Glomerular endothelial cell (primary cell): ENCODE data around the gene MYL9. TPM values are rescaled to one million over a fixed set of nuclear protein-coding genes. Genes with fewer than 3 reads are reported as not detected.

Experiments
- DNase-seq: peaks from one replicate; pipeline ENCODE4 v3.0.0-alpha.2; 2011; ENCODE audit warnings: low read depth, low spot score; ENCODE audit errors: extremely low read depth
- total RNA-seq: library from RNA; depleted of rRNA; stranded (reverse); fragments of >200 nt; gene quantifications from 2 replicates; pipeline ENCODE4 v1.2.3, GENCODE V29; 2015

Gene MYL9
- total RNA-seq, 1 donor from 2014 or later = 91.8 TPM

DNA sequence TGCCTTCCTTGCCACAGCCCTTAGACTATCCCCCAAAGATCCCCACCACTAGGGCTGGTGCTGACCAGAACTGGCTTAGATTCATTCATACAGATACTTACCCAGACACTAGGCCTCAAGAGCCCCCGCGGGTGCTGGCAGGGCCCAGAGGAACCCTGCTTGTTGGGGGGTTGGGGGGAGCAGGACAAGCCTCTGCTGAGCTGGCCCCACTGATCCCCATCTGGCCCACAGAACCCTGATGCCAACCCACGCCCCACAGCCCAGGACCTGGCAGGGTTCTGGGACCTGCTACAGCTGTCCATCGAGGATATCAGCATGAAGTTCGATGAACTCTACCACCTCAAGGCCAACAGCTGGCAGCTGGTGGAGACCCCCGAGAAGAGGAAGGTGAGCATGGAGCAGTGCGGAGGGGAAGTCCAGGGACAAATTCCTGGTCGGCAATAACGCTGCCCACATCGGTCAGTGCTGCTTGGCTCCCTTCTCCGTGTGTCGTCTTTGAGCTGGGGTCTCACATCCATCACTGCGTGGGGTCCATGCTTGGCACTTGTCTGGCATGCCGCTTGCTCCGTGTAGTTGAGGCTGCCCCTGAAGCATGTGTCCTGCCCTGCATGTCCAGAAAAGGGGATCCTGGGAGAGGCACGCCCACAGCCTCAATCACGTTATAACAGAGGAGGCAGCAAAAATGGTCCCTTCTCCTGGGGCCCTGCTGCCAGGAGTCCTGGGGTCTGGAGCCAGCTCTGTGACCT lies 15.5 kb upstream of the MYL9 start:
- no peak for DNase-seq

DNA sequence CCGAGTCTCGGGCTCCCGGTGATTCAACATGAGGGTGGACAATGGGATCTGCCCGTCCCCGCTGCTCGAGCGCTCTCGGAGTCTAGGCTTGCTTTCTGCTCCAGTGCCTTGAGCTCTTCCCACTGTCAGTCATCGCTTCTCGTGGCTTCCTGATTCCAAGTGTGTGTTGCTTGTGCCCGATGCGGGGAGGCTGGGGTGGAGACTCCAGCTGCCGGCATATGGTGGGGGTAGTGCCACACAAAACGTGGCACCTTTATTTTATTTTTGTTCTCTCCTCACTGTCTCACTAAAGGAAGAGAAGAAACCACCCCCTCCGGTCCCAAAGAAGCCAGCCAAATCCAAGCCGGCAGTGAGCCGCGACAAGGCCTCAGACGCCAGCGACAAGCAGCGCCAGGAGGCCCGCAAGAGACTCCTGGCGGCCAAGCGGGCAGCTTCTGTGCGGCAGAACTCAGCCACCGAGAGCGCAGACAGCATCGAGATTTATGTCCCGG lies 14.8 kb upstream of the MYL9 start:
- no peak for DNase-seq

DNA sequence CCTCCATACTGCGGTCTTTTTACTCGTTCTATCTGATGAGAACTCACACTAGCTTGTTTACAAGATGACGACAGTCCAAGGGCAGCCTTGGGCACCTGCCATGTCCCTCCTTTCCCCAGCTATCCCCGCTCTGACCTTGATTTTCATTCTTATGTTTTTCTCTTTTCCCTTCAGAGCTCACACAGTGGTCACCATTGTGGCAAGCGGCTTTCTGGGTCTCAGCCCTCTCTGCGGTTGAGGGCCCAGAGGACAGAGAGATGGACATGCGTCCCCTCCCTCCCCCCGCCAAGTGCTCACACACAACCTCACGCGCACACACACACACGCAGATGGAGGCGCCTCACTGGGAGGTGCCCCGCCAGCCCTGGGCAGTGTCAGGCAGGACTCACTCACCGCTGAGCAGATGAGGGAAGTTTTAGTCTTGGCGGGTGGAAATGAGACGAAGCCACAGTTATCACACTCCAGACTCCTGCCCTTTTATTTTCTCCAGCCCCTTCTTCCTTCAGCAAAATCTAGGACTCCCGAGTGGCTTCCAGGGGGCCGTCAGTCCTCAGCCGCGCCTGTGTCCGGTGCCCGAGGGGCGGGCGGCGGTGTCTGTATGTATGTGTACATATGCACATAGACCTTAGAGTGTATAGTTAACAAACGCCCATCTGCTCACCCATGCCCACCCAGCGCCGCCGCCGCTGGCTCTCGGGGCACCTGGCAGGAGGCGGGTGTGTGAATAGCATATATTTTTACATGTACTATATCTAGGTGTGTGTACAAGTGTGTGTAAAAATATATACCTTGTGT lies 13.8 kb upstream of the MYL9 start:
- no peak for DNase-seq

DNA sequence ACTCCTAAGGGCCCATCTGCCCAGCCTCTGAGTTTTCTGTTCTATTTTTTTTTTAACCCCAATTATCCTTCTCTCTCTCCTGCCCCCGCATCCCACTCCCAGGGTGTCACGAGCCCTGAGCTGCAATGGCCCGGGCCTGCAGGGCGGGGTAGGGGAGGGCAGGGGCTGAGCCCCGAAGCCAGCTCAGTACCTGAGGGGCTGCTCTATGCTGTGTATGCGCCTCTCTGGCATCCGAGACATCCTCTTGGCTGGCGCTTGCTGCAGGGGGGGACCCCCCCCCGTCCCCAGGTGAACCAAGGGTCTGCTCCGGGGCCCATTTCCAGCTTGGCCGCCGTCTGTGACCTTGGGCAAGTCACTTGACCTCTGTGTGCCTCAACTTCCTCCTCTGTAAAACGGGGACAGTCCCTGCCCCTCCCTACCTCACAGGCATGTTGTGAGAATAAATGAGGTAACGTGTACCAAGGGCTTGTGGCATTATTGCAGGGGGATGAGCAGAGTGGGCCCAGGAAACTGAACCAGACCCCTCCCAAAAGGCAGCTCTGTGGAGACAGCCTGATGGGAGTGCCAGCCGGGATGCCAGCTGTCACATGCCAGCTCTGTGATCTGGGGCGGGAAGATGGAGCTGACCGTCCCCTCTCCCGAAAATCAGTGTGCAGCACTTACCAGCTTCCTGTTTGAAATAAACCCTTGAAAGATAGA lies 13.0 kb upstream of the MYL9 start:
- no peak for DNase-seq

DNA sequence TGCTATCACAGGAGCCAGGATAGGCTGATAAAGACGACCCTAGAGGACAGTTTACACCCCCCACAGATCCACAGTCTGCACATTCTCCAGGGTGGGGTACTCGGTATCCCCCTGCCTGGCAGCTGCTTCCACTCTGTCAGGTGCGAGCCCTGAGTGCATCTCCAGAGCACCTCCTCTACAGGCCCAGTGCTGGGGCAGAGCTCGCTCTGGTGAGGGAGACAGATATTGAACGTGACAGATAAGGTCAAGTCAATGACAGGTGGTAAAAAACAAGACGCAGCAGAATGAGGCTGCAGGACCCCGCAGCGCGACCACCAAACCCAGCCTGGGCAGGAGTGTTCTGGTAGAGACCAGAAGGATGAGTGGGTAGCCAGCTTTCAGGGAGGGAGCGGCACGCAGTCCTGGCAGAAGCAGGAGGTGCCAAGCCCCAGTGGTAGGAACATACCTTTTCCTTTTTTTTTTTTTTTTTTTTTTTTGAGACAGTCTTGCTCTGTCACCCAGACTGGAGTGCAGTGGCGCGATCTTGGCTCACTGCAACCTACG lies 12.4 kb upstream of the MYL9 start:
- DNase-seq = no peak

DNA sequence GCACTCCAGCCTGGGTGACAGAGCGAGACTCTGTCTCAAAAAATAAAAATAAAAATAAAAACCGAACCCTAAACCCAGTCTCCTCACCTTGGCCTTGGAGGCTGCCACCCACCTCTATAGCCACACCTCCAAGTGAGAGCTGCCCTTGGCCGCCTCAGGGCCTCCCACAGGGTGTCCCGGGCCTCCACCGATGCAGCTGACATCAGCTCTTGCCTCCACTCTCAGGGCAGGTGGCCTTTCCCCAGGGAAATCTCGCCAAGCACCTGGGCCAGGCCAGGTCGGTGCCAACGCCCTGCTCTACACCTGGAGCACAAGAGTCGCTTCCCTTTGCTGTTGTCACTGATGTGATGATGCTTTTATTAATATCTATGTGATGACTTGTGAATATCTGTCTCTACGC lies 8.9 kb upstream of the MYL9 start:
- no peak for DNase-seq

DNA sequence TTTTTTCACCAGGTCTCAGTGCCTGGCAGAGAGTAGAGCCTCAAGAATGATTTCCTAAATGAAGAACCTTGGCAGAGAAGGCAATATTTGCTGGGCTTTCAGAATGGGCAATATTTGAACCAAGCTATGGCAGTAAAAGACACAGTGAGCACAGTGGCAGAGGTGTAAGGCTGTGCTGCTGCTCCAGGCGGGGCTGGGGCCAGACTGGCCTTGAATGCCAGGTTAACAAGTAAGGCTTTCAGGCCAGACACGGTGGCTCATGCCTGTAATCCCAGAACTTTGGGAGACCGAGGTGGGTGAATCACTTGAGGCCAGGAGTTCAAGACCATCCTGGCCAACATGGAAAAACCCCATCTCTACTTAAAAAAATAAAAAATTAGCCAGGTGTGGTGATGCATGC lies 8.5 kb upstream of the MYL9 start:
- no peak for DNase-seq

DNA sequence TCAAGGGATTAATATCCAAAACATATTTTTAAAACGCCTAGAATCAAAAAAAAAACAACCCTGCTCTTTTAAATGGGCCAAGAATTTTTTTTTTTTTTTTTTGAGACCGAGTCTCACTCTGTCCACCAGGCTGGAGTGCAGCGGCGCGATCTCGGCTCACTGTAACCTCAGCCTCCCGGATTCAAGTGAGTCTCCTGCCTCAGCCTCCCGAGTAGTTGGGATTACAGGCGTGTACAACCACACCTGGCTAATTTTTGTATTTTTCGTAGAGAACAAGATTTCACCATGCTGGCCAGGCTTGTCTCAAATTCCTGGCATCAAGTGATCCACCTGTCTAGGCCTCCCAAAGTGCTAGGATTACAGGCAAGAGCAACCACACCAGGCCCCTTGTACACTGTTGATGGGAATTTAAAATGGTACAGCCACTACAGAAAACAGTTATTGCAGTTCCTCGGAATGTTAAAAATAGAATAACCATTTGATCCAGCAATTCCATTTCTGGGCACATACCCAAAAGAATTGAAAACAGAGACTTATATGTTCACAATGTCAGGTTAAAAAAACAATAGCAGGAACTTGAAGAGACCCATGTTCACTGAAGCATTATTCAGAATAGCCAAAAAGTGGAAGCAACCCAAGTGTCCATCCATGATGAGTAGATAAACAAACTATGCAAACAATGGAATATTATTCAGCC lies 3.1 kb upstream of the MYL9 start:
- no peak for DNase-seq

DNA sequence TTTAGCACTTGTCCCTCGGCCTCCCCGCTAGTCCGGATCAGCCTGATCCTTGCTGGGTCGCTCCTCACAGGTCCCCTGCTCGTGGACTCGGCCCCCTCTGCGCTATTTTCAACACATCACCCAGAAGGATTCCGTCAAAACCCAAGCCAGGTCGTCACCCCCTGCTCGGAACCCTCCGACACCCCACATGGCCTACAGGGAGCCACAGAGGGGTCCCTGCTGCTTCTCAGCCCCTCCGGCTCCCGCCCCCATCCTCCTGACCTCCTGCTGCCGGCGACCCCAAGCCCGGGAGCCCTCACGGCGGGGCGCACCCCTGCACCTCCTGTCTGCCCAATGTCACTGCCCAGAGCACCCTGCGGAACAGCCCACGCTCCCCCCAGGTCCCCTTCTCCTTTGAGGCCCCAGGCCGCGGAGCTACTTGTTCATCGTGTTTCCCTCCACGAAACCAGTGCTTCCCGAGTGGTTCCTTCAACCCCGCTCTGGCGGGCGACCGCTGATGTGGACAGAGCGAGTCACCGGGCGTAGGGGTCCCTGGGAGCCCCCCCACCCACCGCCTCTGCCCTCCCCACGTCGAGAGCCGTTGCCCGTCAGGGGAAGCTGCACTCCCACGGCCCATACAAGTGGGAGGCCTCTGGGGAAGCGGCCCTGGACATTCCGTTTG lies 638 bp upstream of the MYL9 start:
- DNase-seq = no peak

DNA sequence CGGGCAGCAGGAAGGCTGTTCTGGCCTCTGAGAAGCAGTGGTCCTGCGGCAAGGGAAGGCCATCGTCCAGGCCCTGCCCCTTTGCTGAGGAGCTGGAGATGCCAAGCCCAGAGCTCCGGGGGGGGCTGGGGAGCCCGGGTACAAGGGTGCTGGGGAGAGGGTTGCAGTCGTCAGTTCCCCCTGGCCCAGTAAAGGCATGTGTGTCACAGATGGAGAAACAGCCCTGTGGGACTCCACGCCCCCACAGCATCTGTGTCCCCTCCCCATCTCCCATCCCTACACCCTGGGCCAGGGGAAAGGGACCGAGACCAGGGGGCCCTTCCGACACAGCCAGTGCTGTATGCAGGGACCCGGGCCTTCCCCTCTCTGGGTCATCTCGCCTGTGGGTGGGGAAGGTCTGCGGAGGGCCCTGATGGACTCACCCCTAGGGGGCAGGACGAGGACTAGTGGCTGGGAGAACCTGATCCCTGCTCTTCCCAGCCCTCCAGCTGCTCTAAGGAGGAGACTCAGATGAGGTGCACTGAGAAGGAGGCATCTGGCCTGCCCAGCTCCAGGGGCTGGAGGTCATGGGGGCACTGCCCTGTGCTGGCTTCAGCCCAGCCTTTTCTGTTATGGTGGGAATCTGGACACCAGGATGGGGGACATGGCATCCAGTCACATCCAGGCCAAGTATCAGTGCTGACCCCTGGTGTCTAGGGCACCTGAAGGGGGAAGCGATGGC lies 609 bp downstream of the MYL9 start:
- DNase-seq = no peak

DNA sequence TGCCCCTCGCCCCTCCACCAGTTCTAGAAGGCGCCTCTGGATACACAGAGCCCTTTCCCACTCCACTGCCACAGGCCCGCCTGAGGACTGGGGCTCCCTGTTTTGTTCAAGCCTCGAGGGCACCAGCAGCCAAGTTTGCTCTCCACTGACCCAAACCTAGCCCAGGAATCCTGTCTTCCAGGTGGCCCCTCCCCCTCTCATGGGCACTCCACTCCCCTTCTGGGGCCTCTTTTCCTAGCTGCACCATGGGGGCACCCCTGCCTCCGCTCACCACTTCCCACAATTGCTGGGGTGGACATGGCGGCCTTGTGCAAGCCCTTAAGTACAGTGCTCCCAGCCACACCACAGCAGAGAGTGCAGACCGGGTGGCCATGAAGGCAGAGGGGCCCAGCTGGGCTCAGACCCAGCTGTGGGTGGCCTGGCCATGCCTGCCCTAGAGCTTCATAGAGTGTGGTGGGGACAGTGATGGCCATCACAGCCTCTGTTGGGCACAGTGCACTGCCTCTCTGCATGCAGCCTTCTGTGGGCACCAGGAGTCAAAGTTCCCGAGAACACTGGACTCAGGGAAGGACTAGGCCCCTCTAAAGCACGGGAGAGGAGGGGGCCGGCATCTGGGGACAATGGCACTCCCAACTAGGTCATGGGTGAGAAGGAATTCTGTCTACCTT lies 1.3 kb downstream of the MYL9 start:
- no peak for DNase-seq

DNA sequence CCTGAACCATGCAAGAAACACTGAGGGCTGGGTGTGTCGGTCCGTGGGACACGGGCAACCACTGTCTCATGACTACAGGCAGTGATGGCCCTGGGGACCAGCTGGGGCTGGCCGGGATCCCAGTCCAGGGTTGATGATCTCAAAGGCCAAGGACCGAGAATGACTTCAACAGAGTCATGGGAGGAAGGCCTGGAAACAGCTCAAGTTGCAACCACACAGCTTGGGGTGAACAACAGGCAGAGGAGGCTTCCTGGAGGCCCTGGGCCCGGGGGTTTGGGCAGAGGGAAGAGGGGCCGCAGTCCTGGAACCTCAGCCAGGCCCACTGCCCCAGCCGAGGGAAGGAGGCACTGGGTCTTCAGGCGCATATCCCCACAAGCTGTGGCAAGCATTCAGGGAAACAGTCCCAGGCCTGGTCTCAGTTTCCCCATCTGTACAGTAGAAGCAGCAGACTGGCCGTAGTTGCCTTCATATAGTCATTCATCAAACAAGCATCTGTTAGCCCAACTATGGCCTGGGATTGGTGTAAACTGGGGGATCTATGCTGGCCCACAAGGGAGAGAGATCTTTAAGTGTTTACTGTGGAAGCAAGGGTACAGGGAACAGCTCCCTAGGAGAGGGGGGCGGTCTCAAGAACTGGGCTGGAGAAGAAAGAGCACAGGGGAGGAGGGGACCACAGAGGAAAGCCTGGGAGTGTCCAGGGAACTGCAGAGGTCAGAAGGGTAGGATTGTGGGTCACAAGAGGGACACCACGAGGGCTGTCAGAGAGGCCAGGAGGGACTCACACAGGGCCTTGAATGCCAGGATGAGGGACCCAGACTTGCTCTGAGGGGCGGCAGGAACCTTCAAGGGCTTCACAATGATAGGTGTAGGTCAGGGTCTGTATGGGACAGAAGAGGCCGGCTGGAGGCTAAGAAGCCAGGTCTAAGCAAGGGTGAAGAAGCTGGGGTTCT lies 2.1 kb downstream of the MYL9 start:
- DNase-seq = no peak

DNA sequence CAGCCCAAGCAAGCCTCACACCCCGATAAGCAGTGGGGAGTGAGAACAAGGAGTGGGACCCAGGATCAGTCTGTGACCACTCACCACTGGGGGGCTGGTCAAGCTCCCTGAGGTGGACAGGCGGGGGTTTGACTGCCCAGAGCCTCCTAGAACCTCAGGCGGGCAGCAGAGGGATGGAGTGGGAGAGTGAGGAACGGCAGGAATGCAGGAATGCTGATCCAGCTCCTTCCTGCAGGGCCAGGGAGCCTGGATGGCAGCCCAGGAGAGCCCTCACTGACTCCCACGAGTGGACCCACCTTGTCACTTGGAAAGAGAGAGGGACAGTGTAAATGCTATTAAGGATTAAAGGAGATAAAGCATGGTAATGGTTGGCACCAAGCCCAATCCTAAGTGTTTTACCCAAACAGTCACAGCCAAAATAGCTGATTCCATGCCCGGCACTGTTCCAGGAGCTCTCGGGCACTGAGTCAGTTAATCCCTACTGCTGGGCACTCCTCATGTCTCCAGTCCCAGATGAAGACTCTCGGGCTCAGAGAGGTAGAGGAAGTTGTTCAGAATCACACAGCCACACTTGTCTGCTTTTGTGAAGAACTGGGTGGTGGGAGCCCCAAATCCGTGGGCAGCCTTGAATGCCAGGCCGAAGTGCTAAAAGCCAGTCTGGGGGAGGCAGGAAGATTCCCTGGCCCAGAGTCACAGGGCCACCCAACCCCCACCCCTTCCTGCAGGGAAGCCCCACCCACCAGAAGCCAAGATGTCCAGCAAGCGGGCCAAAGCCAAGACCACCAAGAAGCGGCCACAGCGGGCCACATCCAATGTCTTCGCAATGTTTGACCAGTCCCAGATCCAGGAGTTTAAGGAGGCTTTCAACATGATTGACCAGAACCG lies 3.1 kb downstream of the MYL9 start:
- no peak for DNase-seq

DNA sequence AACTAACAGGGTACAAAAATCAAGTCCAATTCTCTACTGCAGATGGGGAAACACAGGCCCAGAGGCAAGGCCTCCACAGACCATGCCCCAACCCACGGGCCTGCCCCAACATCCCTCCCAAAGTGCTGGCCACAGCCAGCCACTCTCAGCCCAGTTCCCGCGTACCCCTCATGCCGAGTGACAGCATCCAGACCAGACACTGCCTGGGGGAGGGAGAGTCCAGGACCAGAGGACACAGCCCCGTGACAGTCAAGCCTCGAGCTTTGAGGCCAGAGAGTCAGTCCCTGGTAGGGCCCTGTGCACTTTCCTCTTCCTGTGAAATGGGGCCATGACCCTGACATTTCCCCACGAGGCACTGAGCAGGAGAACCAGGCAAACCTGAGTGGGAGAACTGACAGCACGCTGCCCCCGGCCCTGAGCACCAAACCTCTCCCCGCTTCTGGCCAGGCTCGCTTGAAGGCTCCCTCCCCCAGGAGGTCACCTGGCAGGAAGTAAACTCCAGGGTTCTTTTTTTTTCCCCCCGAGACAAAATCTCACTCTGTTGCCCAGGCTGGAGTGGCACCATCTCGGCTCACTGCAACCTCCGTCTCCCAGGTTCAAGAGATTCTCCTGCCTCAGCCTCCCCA lies 4.9 kb downstream of the MYL9 start:
- DNase-seq = no peak

DNA sequence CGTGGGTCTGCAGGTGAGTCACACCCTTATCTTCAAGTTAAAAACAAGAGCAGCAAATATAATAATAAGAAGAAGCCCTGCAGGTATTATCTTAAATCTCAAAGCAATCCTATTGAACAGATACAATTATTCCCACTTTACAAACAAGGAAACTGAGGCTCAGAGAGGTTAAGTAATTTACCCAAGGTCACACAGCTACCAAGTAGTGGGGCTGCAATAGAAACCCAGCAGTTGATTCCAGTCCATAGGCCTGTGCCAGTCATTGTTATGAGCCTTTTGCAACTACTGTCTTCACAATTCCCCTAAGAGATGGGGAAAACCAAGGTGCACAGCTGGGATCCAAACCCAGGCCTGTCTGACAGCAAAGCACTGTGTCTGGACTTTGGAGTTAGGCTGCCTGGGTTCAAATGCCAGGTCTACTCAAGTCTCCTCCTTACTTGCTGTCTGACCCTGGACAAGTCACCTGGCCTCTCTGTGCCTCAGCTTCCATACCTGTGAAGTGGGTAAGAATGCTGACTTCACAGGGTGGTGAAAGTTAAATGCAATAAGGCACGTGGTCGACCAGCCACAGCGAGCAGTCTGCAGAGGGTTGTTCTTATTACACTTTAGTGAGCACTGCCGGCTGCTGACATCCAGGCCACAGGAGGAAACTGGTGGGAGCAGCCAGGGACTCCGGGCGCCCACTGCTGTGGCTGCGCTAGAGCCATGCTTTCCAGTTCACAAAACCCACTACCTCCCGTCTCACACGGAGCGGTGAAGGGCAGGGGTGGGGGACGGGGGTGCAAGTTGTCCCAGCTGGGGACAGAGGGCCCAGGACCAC lies 6.1 kb downstream of the MYL9 start:
- no peak for DNase-seq

DNA sequence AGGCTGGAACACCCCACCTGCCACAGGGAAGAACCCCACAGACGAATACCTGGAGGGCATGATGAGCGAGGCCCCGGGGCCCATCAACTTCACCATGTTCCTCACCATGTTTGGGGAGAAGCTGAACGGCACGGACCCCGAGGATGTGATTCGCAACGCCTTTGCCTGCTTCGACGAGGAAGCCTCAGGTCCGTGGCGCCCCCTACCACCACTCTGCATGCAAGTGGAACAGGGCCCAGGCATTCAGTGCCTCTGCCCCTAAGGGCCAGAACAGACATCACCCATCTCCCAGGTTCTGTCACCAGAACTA lies 6.6 kb downstream of the MYL9 start:
- DNase-seq = no peak
